Suprapubic skin (tissue), 4 donors: ENCODE measurements around the gene ENPP3. TPM values are rescaled to one million over a fixed set of nuclear protein-coding genes. Genes with fewer than 3 reads are reported as not detected.
A peak's percentile ranks its signal among the peaks of the same experiment; 100 is the strongest.

Source experiments
- DNase-seq, 2 donors: peaks; one replicate each; pipeline ENCODE4 v3.0.0-alpha.2; 2019; ENCODE audit warnings: low spot score in 2 of 2
- H3K27ac ChIP-seq: fragments of 200-600 bp; sonication (generic); one replicate; pipeline ENCODE4 v1.5.1; 2019
- H3K27me3 ChIP-seq: fragments of 200-600 bp; sonication (generic); one replicate; pipeline ENCODE4 v1.5.1; 2019
- H3K36me3 ChIP-seq: fragments of 200-600 bp; sonication (generic); one replicate; pipeline ENCODE4 v1.5.1; 2019
- H3K4me1 ChIP-seq: fragments of 200-600 bp; sonication (generic); one replicate; pipeline ENCODE4 v1.5.1; 2019
- H3K4me3 ChIP-seq: fragments of 200-600 bp; sonication (generic); one replicate; pipeline ENCODE4 v1.5.1; 2019; ENCODE audit warnings: mild to moderate bottlenecking
- H3K9me3 ChIP-seq: fragments of 200-600 bp; sonication (generic); one replicate; pipeline ENCODE4 v1.5.1; 2019
- EP300 ChIP-seq: sonication (generic); formaldehyde crosslinking; IDR thresholded peaks from one replicate; pipeline ENCODE4 v1.6.1; 2017; ENCODE audit warnings: antibody characterized with exemption
- POLR2A ChIP-seq, 2 donors: fragments of 450-650 bp; IDR thresholded peaks; one replicate each; pipeline ENCODE4 v1.6.1; 2017; ENCODE audit warnings: antibody characterized with exemption in 2 of 2, mild to moderate bottlenecking in 2 of 2, moderate library complexity in 2 of 2
- POLR2AphosphoS5 ChIP-seq, 3 donors: sonication (generic); formaldehyde crosslinking; IDR thresholded peaks; one replicate each; pipeline ENCODE4 v1.6.1; 2017; ENCODE audit warnings: antibody characterized with exemption in 3 of 3
- WGBS: methylation state at CpG from one replicate; pipeline ENCODE4 v1.1.5; 2018; 5-methylcytosine and 5-hydroxymethylcytosine counted together
- total RNA-seq, 4 donors: library from RNA; depleted of rRNA; stranded (reverse); fragments of >200 nt; gene quantifications; one replicate each; pipeline ENCODE4 v1.1.0, GENCODE V29; 2016
- TF ChIP-seq, protein P1 (sequence below), 2 donors: fragments of 200-600 bp in 1 of 2; fragments of 450-650 bp in 1 of 2; sonication (generic) in 1 of 2; IDR thresholded peaks; one replicate each; pipeline ENCODE4 v1.5.1; 2016 to 2019; ENCODE audit warnings: antibody characterized with exemption in 2 of 2, mild to moderate bottlenecking in 1 of 2, moderate library complexity in 1 of 2

ENPP3 gene
- total RNA-seq, 4 donors from 2014 or later, result 0.15 to 3.1 (median 0.68) TPM

DNA sequence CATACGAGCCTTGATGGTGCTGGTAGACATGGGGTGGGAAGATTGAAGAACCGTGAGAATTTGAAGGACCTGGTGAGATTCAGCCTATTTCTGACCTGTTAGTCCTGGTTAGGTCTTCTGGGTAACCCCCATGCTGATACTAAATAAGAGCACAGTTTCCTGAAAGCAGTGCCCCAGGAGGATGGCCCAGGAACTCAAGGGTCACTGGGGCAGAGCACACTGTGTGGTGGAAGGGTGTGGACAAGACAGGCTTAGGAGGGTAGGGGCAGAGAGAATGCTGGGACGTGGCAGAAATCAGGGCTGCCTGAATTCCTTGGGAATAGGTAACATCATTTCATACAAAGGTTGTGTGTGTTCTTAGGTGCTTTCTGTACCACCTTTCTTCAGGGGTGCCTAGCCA lies 138.8 kb downstream of the ENPP3 start:
- TF ChIP-seq POLR2AphosphoS5 (IDR thresholded peaks at IDR 0.05) (no peak), EP300 (no peak), POLR2A (IDR thresholded peaks at IDR 0.05) (no peak)
- TF ChIP-seq, protein P1, sequence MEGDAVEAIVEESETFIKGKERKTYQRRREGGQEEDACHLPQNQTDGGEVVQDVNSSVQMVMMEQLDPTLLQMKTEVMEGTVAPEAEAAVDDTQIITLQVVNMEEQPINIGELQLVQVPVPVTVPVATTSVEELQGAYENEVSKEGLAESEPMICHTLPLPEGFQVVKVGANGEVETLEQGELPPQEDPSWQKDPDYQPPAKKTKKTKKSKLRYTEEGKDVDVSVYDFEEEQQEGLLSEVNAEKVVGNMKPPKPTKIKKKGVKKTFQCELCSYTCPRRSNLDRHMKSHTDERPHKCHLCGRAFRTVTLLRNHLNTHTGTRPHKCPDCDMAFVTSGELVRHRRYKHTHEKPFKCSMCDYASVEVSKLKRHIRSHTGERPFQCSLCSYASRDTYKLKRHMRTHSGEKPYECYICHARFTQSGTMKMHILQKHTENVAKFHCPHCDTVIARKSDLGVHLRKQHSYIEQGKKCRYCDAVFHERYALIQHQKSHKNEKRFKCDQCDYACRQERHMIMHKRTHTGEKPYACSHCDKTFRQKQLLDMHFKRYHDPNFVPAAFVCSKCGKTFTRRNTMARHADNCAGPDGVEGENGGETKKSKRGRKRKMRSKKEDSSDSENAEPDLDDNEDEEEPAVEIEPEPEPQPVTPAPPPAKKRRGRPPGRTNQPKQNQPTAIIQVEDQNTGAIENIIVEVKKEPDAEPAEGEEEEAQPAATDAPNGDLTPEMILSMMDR (IDR thresholded peaks at IDR 0.05), result no peak

DNA sequence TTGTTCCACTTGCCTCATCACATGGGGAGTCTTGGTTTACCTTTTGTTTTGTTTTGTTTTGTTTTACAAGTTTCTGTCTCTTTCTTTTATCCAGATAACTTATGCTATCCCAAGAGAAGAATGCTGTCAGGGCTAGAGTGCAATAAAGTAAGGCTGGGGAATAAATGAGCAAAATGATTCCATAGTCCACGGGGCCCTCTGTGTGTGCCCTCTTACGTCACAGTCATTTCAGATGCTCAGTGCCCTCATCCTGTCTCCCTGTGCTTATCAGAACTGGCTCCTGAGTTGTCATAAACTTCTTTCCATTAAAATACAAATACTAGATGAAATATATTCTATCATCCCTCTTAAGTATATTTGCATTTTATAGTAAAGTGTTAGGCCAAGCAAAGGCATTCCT lies 139.9 kb downstream of the ENPP3 start:
- Histone ChIP-seq H3K9me3 (no peaks in the 10 kb centered on the region), H3K4me3 (no peak overlapping the region), H3K27ac (no peak overlapping the region), H3K4me1 (peaks cover 5% of the 10 kb centered on the region), H3K27me3 (no peaks in the 10 kb centered on the region), H3K36me3 (no peaks in the 10 kb centered on the region)
- TF ChIP-seq POLR2A (IDR thresholded peaks at IDR 0.05), result no peak
- no peak for TF ChIP-seq EP300
- TF ChIP-seq, protein P1 (IDR thresholded peaks at IDR 0.05), result no peak
- no peak for TF ChIP-seq POLR2AphosphoS5 (IDR thresholded peaks at IDR 0.05)
- no peak for DNase-seq
- 89% methylated on average over 2 of the region's 2 CpGs for WGBS

More for the DNA sequence above, 138.8 kb downstream of the ENPP3 start:
- Histone ChIP-seq H3K27me3 (no peaks in the 10 kb centered on the region), H3K27ac (no peak overlapping the region), H3K4me3 (no peak overlapping the region), H3K36me3 (no peaks in the 10 kb centered on the region), H3K4me1 (peaks cover 5% of the 10 kb centered on the region), H3K9me3 (no peaks in the 10 kb centered on the region)
- 86% methylated on average over 3 of the region's 3 CpGs for WGBS
- no peak for DNase-seq

DNA sequence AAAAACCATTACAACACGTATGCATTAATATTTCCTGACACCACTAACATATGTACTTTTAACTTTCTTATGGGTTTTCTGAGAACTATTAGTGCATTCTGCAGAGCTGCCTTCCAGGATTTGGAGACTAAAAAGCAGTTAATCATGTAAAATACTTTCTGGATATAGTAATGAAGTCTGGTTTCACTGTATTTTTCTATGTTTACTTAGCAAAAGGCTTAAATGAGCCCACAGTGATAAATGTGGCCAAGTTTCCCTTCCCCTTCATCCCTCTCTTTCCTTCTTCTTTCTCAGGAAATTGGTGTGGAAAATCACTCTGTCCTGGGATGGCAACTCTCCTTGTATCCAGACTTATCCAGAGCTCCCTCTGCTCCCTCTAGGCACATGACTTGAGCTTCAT lies 141.1 kb downstream of the ENPP3 start:
- H3K4me3 ChIP-seq, result no peak overlapping the region
- no peak for DNase-seq
- no peaks in the 10 kb centered on the region for H3K36me3 ChIP-seq
- peak overlapping the region; percentile 58 for H3K27ac ChIP-seq
- H3K9me3 ChIP-seq, result no peaks in the 10 kb centered on the region
- peaks cover 5% of the 10 kb centered on the region for H3K4me1 ChIP-seq
- WGBS, result 59% methylated on average over 1 of the region's 1 CpG
- no peak for TF ChIP-seq POLR2A (IDR thresholded peaks at IDR 0.05)
- no peak for TF ChIP-seq POLR2AphosphoS5 (IDR thresholded peaks at IDR 0.05)
- TF ChIP-seq EP300, result no peak
- TF ChIP-seq, protein P1 (IDR thresholded peaks at IDR 0.05), result no peak
- no peaks in the 10 kb centered on the region for H3K27me3 ChIP-seq

DNA sequence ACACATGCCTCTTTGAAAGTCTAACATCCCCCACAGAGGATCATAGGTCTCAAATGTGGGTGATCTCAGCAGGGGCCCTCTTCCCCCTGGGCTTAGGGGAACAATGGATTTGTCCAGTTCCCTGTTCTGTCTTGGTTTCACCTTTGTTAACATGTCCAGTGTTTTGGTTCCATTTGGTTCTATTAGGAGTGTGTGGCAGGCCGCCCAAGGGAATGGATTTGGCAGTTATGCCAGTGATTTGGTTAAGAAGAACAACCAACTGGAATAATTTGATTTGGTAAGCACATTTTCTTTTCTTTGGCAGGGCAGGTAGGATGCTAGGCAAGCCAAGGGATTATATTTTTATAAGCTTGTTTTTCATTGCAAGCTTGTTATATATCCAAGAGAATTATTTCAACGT lies 142.2 kb downstream of the ENPP3 start:
- Histone ChIP-seq H3K4me1 (peaks cover 5% of the 10 kb centered on the region), H3K27me3 (no peaks in the 10 kb centered on the region), H3K4me3 (no peak overlapping the region), H3K27ac (no peak overlapping the region), H3K9me3 (no peaks in the 10 kb centered on the region), H3K36me3 (no peaks in the 10 kb centered on the region)
- 47% methylated on average over 2 of the region's 2 CpGs for WGBS
- DNase-seq, result no peak
- TF ChIP-seq POLR2A (IDR thresholded peaks at IDR 0.05), result no peak
- no peak for TF ChIP-seq POLR2AphosphoS5 (IDR thresholded peaks at IDR 0.05)

DNA sequence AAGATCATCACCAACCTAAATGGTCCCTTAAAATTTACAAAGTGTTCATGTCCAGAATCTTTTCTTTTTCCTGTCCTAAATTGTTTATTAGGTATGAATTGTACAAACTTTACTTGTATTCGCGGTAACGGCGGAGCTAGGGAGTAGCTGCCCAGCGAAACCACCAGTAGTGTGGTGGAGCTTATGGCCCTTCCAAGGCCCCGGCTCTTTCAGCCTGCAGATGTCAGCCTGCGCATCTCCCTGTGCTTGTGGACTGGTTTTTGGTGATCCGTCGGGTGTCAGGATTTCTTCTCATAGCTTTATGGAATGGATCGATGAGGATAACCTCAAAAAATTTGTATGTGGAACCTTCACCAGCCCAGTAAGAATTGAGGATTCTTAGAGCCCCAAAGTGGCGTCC lies 143.5 kb downstream of the ENPP3 start:
- 92% methylated on average over 11 of the region's 11 CpGs for WGBS
- H3K27me3 ChIP-seq, result no peaks in the 10 kb centered on the region
- H3K36me3 ChIP-seq, result no peaks in the 10 kb centered on the region

More for the DNA sequence above, 143.5 kb downstream of the ENPP3 start:
- Histone ChIP-seq H3K4me3 (no peak overlapping the region), H3K27ac (no peak overlapping the region), H3K4me1 (peaks cover 5% of the 10 kb centered on the region), H3K9me3 (no peaks in the 10 kb centered on the region)
- DNase-seq, result no peak
- TF ChIP-seq, protein P1 (IDR thresholded peaks at IDR 0.05), result no peak
- TF ChIP-seq EP300 (no peak), POLR2AphosphoS5 (IDR thresholded peaks at IDR 0.05) (no peak), POLR2A (IDR thresholded peaks at IDR 0.05) (no peak)
